Stimulated activated CD4-positive, alpha-beta T cell treated with anti-CD3 and anti-CD28 coated beads, TNF-alpha, amount 100 ng/mL, for 48 hours (primary cell): ENCODE data around the gene SLC6A6.

Source experiments
- DNase-seq, 3 donors: peaks; one replicate each; pipeline ENCODE4 v3.0.0-alpha.2; 2020; ENCODE audit warnings: low read depth in 3 of 3

The SLC6A6 gene

DNA sequence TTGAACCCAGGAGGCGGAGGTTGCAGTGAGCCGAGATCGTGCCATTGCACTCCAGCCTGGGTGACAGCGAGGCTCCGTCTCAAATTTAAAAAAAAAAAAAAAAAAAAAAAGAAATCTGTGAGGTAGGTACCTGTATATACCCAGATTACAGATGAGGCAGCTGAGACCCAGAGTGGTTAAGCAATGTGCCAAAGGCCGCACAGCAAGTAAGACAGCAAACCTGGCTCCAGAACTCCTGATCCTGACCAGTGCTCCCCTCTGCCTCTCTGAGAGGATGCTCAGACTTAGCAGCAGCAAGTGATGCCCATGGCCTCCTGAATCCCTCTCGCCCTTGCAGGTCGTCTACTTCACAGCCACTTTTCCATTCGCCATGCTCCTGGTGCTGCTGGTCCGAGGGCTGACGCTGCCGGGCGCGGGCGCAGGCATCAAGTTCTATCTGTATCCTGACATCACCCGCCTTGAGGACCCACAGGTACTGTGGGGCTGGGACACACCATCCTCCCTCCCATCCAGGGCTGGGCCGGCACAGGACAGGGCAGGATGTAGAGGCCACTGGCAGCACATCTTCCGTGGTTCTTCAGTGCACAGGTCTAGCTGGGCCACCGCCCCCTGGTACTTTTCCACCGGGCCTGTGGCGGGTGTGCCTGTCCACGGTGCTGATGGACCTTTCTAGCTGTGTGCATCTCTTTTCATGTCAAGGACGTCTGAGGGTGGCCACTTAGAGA is 63.9 kb downstream of the SLC6A6 start:
- no peak for DNase-seq

DNA sequence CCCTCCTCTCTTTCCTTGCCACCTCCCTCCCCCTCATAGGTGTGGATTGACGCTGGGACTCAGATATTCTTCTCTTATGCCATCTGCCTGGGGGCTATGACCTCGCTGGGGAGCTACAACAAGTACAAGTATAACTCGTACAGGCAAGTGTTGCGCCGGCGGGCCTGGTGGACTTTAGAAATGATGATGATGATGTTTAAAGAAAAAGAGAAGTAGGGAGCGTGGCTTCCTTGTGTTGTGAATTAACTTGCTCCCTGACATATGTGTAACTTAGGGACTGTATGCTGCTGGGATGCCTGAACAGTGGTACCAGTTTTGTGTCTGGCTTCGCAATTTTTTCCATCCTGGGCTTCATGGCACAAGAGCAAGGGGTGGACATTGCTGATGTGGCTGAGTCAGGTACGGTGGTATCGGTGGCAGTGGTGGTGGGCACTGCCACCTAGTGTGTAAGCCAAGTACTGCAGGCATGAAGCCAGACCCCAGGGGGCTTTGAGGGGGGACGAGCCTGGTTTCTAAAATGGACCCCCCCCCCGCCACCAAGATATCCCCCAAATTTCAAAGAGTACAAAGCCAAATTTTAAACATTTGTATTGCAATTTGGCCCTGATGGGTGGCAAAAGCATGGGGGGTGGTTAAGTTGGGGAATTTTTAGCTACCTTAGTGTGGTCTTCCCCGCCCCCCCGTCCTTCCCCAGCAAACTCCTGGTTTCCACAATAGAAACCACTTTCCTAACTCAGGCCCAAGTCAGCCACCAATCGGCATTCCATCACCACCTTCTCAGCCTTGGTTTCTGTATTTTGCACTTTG is 65.6 kb downstream of the SLC6A6 start:
- peak in 1 of 3 donors; percentile 19 for DNase-seq

DNA sequence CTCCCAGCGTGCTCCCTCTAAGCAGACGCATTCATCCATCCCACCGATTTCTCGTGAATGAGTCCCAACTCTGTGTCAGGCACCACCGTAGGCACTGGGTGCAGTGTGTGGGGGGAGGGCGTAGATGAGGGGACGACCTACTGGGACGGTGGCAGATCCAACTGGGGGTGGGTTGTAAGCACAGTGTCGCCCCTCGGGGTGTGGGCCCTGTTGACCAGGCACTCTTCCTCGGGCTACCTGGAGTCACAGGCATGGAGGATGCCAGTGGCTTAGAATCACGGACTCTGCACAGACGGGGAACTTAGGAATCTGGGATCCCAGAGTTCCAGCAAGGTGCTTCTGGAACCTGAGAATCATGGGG is 66.2 kb downstream of the SLC6A6 start:
- DNase-seq = no peak

DNA sequence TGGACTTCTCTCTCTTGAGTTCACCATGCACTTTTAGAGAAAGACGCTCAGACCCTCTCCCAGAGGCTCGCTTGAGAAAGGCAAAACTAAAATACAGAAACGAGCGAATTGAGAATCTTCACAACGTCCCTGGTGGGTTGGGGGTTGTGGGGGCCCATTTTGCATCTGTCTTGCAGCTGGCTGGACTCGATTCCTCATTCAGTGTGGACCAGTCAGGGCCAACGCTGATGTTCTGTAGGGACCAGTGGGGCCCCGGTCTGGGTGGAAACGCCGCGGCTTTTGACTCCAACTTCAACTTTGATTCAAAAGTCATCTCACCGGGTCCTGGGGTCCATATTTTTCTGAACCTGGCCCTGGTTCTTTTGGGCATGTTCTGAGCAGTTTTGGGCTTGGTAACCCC is 68.1 kb downstream of the SLC6A6 start:
- DNase-seq = no peak

DNA sequence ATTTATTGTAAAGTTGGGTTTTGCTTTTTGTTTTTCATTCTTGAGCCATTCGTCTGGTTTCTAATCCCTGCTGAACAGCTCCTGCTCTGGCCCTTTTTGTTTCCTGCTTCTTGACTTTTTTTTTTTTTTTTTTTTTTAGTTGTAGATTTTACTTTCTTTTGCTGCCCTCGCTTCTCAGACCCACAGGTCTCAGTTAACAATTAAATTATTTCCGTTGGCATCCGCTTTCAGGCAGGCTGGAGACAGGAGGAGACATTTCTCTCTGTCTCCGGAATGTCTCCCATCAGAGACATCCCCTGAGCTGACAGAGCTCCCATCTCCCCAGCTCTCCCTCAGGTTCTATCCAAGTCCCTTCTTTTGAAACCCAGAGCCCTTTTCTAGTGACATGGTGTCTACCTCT is 68.6 kb downstream of the SLC6A6 start:
- no peak for DNase-seq

DNA sequence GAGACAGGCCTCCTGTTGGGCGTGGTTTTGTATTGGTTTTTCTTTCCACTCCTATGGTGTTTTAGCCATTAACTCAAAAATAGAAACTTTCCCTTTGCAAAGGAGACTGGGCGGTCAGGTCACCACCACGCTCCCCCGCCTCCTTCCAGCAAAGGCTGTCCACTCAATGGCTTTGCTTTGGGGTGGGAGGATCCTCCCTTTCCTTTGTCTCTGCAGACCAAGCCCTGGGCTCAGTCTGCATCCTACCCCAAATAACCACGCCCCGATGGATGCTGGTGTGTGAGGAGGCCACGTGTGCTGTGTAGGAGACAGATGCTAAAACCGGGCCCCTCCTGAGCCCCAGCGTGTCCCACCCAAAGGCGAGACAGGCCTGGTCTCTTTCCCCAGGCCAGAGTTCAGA is 69.3 kb downstream of the SLC6A6 start:
- no peak for DNase-seq

DNA sequence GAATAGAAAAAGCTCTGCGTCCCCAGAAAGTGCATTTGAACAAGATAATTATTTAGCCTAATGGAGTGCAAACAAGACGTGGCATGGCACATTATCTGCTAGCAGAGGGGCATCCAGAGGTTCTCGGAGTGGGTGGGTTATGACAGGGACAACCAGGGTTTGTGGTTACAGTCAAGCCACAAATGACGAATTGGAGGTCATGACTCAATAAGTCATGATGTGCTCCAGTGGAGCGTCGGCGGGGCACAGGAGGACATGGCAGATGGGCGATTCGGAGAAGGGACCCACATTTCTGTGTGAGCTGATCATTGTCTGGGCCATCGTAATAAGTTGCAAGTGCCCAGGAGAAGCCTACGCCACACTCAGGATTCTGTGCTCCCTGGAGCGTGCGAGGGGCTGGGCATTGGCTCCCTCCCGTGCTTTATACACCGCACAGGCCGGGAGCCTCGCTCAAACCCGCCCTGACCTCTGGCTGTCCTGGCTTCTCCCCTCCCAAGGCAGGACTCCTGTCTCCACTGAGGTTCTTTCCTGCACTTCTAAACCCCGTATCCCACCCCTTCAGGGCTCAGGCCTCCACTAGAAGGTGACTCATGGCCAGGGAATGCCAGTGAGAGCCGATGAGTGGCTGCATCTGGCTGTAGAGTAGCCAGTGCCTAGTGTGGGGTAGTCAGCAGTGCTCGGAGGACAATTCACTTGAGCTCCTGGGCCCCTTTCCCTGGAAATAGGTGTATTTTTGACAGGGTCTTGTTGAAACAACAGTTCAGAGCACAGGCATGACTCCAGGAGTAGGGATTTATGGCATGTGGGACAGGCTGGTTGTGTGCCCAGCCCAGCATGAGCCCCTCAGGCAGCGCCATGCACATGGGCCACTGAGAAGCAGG is 70.3 kb downstream of the SLC6A6 start:
- DNase-seq = no peak

DNA sequence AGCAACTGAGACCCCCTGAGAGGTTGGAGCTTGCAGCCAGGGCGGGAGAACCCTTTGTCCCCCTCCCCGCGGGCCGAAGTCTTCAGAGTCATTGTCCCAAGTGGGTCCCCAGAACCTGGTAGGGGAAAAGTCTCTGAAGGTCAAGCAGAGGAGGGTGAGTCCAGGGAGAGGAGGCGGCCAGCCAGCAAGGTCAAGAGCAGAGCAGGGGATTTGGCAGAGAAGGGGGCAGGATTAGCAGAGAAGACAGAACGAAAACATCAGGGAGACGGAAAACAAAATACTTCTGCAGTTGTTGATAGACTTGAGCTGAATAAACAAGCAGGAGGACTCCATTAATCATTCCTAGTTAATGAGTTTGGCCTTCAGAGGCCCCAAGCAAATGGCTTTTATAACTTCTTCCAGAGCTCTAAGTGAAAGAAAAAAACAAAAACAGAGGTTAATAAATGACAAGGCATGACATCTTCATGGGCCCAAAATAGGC is 71.0 kb downstream of the SLC6A6 start:
- no peak for DNase-seq

DNA sequence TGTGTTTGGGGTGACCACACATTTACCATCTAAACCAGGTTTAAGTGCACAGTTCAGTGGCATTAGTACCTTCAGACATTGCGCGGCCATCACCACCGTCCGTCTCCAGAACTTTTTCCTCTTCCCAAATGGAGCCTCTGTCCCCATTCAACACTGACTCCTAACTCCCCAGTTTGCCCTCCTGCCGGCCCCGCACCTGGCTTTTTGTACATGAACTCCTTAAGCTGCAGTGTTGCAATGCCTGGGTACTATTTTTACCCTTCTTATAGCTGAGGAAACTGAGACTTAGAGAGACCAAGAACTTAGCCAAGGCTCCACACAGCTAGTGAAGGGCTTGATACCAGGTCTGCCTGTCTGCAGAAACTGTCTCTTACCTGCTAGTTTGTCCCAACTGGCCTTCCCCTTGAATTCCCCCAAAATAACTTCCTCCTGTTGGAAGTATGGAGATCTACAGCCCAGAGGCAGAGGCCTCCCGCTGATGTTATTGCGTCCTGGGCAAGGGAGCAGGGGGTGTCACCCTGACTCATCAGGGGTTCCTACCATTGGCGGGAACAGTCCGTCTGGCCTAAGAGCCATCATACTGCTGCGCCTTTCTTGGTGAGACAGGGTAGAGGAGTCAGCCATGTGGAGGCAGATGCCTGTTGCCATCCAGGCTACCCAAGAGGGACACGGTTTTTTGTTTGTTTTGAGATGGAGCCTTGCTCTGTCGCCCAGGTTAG is 72.1 kb downstream of the SLC6A6 start:
- DNase-seq = no peak

DNA sequence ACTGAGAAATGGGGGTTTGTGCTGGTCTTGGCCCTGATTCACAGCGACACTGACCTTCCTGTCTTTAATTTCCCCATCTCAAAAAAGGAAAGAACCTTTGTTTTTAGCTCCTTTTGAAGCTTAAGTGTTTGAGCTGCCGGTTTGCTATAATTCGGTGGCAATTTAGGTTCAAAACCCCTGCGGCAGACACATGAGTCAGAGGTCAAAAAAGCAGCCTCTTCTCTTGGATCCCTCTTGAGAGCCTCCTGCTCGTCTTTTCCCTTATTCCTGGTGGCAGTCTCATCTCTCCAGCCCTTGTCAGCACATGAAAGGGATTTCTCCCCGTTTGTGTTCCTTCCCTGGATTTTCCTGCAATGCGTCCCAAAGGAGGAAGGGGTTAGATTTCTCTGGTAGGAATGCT is 73.2 kb downstream of the SLC6A6 start:
- DNase-seq = no peak

DNA sequence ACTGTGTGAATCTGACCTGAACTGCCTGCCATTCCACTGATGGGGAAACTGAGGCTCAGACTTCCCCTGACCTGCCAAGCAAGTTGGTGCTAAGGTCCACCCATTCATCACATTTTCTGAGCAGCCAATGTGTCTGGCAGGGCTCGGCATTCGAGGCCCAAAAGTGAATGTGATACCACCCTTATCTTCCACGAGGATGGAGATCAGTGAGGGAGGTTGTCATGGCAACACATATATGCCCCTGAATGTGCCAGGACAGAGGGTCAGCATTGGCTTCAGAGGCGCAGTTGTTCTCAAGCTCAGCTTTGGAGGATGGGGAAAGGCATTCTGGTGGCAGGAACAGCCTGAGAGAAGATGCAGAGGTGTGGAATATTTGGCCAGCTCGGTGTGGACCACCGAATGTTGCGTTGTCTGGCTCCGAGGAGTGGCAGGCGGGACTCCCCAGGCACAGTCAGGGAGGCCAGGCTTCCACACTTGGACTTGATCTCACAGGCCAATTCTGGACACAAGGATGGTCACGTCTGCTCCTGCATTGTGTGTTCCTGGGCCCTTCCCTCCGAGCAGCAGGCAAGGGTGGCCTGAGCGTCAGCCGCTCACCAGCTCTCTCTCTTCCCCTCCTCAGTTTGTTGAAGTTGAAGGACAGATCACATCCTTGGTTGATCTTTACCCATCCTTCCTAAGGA is 74.3 kb downstream of the SLC6A6 start:
- DNase-seq = no peak

DNA sequence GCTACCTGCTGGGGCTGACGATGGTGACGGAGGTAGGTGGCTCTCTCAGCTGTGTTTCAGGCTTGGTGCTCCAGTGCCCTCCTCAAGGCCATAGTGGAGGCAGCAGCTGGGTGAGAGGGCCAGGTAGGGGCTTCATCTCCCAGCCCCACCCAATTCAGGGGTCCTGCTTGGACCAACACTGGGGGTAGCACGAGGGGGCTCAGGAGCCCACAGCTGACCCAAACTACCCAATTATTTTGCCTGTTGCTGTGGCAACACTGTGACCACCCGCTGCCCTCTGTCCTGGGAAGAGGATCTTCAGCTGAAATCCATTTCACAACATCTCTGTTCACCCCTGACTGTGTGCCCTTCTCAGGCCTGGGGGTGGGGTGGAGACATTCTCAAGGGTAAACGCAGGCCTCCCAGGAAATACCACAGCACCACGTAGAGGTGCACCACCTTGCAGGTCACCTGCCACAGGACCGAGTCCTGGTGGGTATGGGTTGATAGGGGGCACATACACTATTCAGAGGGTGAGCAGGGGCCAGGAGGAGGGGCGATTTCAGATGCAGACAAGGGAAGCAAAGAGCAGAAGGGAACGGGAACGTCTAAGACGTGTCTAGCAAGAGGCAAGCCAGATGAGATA is 75.0 kb downstream of the SLC6A6 start:
- no peak for DNase-seq

DNA sequence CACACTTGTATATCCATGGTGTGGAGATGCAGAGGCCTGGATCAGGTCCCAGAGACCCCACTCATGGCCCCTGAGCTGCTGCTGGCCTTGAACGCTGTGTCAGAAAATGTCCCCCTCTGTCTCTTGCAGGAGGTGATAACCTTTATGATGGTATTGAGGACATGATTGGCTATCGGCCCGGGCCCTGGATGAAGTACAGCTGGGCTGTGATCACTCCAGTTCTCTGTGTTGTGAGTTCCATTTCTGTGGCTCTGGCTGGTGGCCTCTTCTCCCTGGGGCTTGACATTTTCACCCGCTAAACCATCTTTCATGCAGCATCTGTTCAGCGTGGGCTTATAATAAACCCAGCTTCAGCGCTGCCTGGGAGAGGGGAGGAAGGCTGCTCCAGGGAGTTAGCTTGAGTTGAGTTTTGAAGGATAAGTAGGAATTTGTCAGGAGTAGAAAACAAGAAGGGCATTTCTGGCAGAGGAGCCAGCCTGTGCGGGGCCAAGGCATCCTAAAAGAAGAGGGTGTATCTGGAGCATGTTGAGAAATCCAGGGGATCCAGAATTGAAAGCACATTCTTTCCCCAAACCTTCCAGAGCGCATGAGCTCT is 76.6 kb downstream of the SLC6A6 start:
- DNase-seq = no peak

DNA sequence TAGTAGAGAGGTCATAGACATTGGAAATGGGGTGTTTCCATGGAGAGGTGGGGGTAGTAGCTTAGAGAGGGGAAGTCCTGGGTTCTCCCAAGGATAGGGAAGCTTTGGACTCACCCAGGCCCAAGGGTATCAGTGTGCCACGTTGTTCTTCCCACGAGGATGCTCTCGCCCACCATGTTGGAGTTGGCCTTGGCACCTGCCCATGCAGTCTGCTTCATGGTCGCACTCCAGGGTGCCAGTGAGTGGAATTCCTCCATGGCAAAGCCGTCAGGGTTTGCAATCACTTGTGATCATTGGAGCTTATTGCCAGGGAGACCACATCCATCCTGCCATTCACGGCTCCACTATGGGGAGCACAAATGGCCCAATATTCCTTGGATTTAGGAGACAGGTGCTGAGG is 77.2 kb downstream of the SLC6A6 start:
- no peak for DNase-seq

DNA sequence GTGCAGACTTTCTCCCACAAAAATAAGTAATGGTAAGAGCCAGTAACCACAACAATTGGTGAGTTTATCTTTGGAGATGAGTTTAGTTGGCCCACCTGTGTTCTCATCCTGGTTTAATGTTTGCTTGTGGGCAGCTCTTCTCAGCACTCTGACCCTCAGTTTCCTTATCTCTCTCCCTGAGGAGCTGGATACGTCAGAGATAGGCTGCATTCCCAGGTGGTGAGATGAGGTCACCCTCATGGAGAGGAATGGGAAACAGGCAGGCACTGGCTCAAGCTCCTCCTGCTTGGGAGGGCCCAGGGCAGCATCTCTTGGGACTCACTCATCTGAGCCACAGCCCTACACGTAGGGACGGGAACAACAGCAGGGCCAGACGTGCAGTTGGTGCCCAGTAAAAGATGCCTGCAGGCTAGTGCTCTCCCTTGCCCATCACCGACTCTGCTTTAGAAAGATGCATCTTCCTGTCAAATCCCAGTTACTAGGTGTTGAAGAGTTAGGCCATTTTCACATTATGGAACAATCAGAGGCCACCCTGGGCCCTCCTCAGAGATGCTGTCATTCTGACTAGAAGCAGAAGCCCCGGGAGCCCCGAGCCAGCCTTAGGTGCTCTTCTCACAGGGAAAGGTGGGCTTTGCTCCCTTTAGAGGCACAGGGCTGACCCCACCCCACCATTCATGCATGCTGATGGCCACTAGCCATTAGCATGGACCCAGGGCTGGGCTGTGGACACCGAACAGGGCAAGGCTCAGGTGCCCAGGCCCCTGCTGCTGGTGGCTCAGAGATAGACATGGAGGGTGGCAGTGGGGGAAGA is 78.0 kb downstream of the SLC6A6 start:
- DNase-seq = no peak

DNA sequence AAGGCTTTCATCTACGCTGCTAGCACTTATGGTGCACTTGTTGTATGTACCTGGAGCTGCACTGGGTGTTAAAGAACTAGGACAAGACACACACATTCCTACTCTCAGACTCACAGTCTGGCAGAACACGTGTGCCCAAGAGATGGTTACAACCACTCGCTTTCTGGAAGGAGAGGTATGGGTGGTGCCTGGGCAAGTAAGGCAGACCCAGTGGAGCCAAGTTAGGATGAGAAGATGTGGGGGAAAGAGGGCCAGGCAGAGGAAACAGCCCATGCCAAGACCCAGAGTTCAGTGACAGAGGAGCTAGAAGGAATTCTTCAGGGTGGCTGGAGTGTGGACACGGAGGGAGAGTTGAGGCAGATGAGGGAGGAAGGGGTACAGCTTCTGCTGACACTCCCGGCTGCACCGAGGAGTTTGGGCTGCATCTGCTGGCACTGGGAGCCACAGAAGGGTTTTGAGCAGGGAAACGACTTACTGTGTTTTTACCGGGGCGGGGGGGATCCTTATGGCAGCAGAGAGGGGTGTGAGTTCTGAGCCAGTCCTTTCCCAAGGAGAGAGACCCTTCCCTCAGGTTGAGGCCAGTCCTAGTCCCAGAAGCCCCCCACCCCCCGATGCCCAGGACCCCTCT is 78.7 kb downstream of the SLC6A6 start:
- DNase-seq = no peak

DNA sequence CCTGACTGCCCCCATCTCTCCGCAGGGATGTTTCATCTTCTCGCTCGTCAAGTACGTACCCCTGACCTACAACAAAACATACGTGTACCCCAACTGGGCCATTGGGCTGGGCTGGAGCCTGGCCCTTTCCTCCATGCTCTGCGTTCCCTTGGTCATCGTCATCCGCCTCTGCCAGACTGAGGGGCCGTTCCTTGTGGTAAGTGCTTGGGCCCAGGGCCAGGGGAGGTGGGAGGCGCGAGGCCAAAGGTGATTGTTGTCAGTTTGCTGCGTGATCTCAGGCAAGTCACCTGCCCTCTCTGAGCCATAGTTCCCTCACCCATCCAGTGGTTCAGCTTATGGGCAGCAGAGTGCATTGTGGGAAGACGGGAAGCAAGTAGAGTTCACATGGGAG is 79.2 kb downstream of the SLC6A6 start:
- DNase-seq = no peak

DNA sequence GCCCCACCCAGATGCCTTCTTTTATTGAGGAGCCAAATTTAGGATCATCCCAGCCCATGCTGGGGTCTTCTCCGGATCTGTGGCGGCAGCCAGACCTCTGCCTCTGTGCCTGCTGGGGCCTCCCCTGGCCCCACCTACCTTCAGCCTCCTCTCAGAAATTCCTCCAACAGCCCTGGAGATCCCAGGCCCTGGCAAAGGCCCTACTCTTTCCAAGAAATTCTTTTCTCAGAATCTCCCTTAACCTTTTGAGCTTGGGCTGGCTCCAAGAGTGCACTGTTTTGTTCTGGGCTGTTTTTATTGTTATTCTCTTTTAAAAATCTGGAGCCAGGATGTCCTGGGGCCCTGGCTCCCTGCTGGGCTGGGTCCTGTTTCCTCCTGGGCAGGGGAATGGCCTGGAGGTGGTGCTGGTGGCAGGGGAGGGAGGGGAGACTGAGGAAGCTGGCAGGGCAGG is 79.9 kb downstream of the SLC6A6 start:
- DNase-seq = no peak

DNA sequence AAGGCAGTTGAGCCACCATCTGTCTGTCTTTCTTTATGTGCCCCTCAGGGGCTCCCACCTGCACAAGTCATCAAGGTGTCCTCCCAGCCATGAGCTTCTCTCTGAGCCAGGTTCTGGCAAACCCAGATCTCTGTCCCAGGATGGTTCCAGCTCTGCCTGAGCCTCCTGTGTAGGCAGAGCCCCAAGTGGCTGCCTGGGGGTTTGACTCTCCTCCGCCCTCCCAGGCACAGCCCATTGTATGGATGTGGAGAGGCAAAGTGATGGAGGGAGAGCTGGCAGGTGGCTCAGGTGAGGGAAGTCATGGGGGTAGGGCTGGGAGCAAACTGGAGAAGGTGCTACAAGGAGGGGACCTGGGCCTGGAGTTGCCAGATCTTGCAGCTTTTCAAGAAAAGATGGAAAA is 80.9 kb downstream of the SLC6A6 start:
- no peak for DNase-seq
